Choroid plexus epithelial cell (primary cell): ENCODE results near the gene PRKN.

ENCODE experiments used
- DNase-seq: peaks from one replicate; pipeline ENCODE4 v3.0.0-alpha.2; 2010; ENCODE audit warnings: low read depth
- H3K4me3 ChIP-seq: 2 replicates; pipeline ENCODE4 v1.5.1; 2011; ENCODE audit warnings: low read depth, mild to moderate bottlenecking, control low read depth, low read length, moderate library complexity
- TF ChIP-seq, protein P1 (sequence below): conservative IDR thresholded peaks from 2 replicates; pipeline ENCODE4 v1.5.1; 2011; ENCODE audit warnings: low read depth, mild to moderate bottlenecking, control low read depth, inconsistent platforms, low read length, moderate library complexity

PRKN gene

DNA sequence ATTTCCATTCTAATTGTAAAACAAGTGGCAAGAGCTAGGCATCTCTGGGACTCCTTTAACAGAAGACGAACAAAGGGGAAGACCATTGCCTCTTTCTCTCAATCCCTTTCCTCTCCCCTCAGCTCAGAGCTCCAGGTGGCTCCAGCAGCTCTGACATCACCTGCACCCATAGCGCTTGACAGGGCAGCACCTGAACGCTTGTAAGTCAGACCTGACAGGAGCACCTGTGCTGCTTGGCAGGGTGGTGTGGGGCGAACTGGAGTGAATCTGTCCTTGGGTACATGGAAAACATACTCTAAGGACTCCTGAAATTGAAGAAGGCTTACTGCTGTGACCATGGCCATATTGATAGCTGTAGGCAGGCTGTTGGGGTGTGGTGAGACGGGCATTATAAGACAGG, 1044.2 kb downstream of the PRKN start:
- TF ChIP-seq, protein P1, sequence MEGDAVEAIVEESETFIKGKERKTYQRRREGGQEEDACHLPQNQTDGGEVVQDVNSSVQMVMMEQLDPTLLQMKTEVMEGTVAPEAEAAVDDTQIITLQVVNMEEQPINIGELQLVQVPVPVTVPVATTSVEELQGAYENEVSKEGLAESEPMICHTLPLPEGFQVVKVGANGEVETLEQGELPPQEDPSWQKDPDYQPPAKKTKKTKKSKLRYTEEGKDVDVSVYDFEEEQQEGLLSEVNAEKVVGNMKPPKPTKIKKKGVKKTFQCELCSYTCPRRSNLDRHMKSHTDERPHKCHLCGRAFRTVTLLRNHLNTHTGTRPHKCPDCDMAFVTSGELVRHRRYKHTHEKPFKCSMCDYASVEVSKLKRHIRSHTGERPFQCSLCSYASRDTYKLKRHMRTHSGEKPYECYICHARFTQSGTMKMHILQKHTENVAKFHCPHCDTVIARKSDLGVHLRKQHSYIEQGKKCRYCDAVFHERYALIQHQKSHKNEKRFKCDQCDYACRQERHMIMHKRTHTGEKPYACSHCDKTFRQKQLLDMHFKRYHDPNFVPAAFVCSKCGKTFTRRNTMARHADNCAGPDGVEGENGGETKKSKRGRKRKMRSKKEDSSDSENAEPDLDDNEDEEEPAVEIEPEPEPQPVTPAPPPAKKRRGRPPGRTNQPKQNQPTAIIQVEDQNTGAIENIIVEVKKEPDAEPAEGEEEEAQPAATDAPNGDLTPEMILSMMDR, result no peak
- no peak for DNase-seq
- no peak overlapping the region for H3K4me3 ChIP-seq

DNA sequence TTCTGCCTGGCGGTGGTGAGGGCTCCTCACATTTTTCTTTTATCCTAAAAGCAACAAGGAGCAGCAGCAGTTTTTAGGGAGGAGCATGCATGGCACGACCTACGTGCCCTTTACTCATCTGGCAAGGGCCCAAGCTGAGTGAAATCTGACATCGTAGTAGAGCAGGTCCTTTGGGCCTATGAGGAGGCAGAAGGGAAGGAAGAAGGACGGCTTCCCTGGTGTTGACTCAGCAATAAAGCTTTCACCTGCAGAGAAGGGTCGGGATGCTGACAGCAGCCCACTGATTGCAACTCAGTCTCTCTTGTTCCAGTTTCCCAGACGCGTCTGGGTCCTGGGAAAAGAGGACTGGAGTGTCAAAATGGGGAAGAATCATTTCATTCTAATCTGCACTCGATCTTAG, 1044.6 kb downstream of the PRKN start:
- H3K4me3 ChIP-seq, result no peak overlapping the region
- TF ChIP-seq, protein P1, result no peak
- no peak for DNase-seq

DNA sequence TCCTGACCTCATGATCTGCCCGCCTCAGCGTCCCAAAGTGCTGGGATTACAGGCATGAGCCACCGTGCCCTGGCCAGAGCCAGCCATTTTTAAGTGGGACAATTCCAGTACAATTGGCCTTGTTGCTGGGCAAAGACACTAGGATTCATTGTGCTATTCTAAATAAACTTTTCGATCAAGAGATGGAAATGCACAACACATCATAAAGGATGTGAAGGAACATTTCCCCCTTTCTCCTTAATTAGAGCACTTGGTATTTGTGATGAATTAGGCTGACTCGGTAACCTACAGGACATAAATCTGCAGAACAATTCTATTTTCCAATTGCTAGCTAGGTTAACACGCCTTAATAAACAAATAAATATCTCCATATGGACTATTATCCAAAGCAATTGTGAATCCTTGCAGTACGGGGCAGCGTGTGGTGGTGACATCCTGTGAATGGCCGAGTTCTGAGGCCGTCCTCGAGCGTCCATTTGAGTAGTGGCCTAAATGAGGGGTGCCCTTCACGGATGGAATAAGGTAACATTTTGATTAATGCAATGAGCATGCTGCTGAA, 1047.5 kb downstream of the PRKN start:
- H3K4me3 ChIP-seq, result no peak overlapping the region
- TF ChIP-seq, protein P1, result no peak
- no peak for DNase-seq

DNA sequence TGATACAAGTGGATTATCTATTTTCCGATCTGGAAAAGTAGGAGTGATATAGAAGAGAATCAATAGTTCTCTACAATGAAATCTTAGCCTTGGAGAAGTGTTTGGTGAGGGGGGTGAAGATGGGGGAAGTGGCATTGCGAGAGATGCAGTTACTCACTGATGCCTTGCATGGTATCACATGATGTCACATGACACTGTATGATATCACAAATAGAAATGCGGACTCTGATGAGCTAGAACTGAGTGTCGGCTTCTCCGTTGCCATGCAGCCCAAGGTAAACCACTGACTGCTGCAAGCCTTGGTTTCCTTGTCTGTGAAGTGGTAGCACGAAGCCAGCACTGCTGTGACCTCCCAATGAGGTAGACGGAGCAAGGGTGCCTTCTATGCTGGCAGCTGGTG, 1050.4 kb downstream of the PRKN start:
- no peak for DNase-seq
- H3K4me3 ChIP-seq, result no peak overlapping the region
- TF ChIP-seq, protein P1, result no peak

DNA sequence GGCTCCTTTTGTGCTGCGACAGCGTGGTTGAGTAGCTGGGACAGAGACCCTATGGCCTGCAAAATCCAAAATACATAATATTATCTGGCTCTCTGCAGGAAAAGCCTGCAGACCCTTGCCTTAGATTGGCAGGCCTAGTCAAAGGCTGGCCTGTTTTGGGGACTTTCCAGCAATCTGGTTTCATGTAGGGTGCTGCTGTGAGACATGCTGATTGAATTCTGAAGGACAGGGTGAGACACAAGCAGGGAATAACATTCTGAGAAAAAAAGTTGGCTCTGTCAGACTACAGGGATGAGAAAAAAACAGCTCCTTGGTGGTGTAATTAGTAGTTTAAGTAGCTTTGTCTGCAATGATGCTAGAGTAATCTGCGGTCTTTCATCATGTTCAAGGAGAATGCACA, 1051.0 kb downstream of the PRKN start:
- TF ChIP-seq, protein P1, result no peak
- H3K4me3 ChIP-seq, result no peak overlapping the region
- no peak for DNase-seq

DNA sequence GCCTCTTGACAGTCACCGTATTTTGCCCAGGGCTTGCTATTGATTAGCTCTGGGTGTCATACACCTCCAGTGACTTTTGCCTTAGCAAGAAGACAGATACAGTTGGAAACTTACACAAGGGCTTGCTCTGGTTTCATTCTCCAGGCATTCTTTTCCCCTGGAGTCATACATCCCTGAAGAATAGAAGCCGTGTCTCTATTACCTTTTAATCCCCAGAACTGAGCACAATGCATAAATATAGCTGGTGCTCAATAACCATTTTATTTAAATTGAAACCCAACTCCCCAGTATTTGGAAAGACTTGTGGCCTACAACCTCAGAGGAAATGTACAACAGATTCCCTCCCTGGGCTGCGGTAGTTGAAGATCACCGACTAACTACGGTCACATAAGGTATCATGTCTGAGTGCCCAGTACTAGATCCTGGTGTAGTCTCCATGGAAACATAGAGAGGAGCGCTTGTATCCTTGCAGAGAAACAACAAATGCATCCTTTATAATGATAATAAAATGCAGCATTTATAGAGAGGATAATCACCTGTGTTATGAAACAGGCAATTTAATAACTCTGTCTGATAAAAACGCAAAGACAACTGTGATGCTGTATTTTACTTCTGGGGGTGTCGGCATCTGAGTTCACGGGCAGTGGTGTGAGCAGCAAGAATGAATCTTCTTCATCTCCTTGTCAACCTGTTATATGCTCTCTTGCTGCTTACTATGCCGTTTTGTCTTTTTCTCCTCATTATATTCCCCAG, 1052.5 kb downstream of the PRKN start:
- no peak for DNase-seq
- H3K4me3 ChIP-seq, result no peak overlapping the region
- TF ChIP-seq, protein P1, result no peak

DNA sequence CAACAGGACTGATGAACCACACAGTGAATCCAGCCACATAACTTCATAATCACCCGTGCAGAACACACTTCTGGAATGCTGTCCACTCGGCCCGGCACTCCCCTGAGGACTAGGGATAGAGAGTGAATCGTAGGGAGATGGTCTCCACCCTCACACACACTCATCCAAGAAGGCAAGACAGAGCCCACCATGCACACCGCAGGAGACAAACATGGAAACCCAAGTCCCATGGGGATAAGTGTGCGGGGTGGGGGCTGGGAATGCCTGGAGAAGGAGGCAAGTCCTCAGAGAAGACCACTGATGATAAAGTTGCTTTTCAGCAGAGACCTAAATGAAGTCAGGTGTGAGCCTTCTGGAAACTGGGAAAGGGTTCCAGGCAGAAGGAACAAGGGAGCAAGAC, 1054.5 kb downstream of the PRKN start:
- H3K4me3 ChIP-seq, result no peak overlapping the region
- TF ChIP-seq, protein P1, result no peak
- no peak for DNase-seq
